DMS153 treated with DMSO at 0.1 percent for 48 hours (cell line): ENCODE results near the gene TRPM4.
"Not testable (repeated sequence)": the region's sequence is repeated elsewhere in the genome, so short reads cannot be mapped to it uniquely, and the experiment has no call there.

Source experiments
- DNase-seq: peaks from one replicate; lab custom pipeline; 2025; ENCODE audit not compliant: unreplicated experiment; lab: John Stamatoyannopoulos, UW

The TRPM4 gene

GRCh38 chr19:49157445-49158224 is at the start of gene TRPM4:
Gene TRPM4 (plus strand): TSS chr19:49157792. CDS start chr19:49157867, 75 bp downstream.
- peak; percentile 56 for DNase-seq

DNA sequence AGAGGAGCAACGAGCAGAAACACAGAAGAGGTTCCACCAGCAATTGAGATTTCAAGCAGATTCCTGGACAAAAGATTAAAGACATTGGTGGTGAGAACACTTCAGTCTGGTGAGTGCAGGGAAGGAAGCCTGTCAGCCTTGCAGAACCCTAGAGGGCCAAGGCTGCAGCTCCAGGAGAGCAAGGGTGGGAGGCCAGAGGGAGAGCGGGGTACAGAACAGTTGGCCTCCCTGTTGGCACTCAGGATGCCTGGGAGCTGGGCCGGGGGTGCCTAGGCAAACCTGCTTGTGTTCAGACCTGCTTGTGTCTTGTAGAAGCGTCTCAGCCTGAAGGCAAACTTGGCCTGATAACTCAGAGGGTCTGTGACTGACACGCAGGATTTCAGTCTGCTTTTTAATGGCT is 48.5 kb upstream of the TRPM4 start:
- no peak for DNase-seq

- no peak for DNase-seq
Observed at GRCh38 chr19:49109569-49110233, 47.9 kb upstream of the TRPM4 start.

GRCh38 chr19:49110567-49110966 is 47.0 kb upstream of the TRPM4 start:
- DNase-seq: no peak

DNA sequence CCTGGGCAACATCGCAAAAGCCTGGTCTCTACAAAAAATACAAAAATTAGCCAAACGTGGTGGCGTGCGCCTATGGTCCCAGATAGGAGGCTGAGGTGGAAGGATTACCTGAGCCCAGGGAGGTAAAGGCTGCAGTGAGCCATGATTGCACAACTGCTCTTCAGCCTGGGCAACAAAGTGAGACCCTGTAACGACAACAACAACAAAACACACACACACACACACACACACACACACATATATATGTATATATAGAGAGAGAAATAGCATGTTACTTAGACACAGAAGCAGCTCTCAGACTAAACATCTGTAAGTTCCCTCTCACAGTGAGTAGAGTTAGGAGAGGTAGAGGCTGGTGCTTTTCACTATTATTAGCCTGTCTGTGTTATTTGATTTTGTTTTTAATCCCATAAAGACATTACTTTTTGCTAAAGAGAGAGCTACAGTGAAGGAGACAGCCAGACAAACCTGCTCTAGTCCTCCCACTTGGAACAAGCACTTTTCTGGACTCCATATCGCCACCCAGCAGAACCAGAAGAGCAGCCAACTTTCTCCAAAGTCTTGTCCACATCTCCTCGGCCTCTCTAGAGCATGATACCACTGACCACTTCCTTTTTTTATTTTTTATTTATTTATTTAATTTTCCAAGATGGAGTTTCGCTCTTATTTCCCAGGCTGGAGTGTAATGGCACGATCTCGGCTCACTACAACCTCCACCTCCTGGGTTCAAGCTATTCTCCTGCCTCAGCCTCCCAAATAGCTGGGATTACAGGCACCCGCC is 46.2 kb upstream of the TRPM4 start:
- no peak for DNase-seq

GRCh38 chr19:49113762-49114629 is 43.6 kb upstream of the TRPM4 start, which contains the start of gene LIN7B:
Gene LIN7B (plus strand): TSS chr19:49114370. CDS start chr19:49114405, 35 bp downstream.
- peak; percentile 63 for DNase-seq

GRCh38 chr19:49114630-49115363 is 42.8 kb upstream of the TRPM4 start:
- peak; percentile 6 for DNase-seq

GRCh38 chr19:49116544-49116943 is 41.0 kb upstream of the TRPM4 start:
- DNase-seq: no peak

- no peak for DNase-seq
Observed at GRCh38 chr19:49117677-49118564, 39.7 kb upstream of the TRPM4 start.

GRCh38 chr19:49118565-49119410 is 38.8 kb upstream of the TRPM4 start, which contains the start of gene C19orf73:
Gene C19orf73 (minus strand): TSS chr19:49119143. CDS start chr19:49119022, 121 bp downstream.
- DNase-seq: peak; percentile 92

GRCh38 chr19:49119411-49120324 is 37.9 kb upstream of the TRPM4 start, which contains the start of gene PPFIA3:
Gene PPFIA3 (plus strand): TSS chr19:49119544. CDS start chr19:49127874, 8,330 bp downstream.
- DNase-seq: no peak

DNA sequence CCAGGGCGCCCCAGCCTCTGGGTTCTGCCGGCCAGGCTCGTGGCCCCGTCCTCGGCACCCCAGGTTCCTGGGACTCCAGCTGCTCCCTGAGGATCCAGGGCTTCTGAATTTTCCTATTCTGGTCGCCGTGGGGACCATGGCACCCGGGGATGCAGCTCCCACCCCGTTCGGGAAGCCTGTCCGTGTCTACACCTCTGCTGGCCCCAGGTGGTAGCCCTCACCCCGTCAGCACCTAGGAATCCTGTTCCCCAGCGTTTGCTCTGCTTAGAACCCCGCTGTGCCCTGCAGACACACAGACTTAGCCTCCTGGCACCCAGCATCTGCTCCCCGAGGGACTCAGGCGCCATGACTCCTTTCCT is 37.3 kb upstream of the TRPM4 start:
- DNase-seq: no peak

DNA sequence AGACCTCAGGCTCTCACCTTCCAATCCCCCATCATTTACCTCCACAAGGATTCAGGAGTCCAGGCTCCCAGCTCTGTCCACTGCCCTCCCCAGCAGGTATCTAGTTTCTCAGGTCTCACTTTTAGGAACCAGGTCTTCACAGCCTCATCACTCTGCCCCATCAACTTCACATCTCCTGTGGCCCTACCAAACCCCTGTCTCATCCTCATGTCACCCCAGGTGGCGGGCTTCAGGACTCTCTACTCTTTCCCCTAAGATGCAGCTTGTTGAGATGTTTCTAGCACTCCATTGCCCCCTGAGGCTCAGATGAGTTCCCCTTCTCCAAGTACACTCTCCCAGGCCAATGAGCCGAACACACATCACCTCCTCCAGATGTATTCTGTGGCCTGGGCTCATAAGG is 36.7 kb upstream of the TRPM4 start:
- DNase-seq: no peak

DNA sequence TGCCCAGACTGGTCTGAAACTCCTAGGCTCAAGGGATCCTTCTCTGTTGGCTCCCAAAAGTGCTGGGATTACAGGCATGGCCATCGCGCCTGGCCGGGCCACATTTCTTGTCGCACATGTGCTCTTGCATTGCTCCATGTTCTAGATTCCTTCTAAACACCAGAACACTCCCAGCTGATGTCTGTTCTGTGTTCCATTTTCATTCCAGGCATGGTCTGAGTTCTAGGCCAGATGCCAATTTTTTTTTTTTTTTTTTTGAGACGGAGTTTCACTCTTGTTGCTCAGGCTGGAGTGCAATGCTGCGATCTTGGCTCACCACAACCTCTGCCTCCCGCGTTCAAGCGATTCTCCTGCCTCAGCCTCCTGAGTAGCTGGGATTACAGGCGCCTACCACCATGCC is 35.8 kb upstream of the TRPM4 start:
- DNase-seq: not testable (repeated sequence)

DNA sequence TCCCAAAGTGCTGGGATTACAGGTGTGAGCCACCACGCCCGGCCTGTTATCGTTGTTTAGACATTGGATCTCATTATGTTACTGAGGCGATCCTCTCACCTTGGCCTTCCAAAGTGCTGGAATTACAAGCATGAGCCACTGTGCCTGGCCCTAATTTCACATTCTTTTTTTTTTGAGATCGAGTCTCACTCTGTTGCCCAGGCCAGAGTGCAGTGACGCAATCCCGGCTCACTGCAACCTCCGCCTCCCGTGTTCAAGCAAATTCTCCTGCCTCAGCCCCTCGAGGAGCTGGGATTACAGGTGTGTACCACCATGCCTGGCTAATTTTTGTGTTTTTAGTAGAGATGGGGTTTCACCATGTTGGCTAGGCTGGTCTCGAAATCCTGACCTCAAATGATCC is 34.3 kb upstream of the TRPM4 start:
- DNase-seq: not testable (repeated sequence)

- no peak for DNase-seq
Observed at GRCh38 chr19:49125025-49125731, 32.4 kb upstream of the TRPM4 start.
